HEK293 (cell line): ENCODE data around the gene ALOXE3.

Experiments used
- ATF2 ChIP-seq: fragments of 450-650 bp; formaldehyde crosslinking; IDR thresholded peaks from 2 replicates; pipeline ENCODE4 v1.5.1; 2016; ENCODE audit warnings: missing biosample characterization, missing genetic modification characterization, low read depth
- REST ChIP-seq: fragments of 450-650 bp; formaldehyde crosslinking; IDR thresholded peaks from 2 replicates; pipeline ENCODE4 v1.5.1; 2016; ENCODE audit warnings: missing biosample characterization, missing genetic modification characterization
- ZBTB20 ChIP-seq: fragments of 450-650 bp; formaldehyde crosslinking; IDR thresholded peaks from 2 replicates; pipeline ENCODE4 v1.5.1; 2016; ENCODE audit warnings: missing biosample characterization, missing genetic modification characterization
- ZBTB7A ChIP-seq: fragments of 450-650 bp; formaldehyde crosslinking; IDR thresholded peaks from 2 replicates; pipeline ENCODE4 v1.5.1; 2016; ENCODE audit warnings: low read depth, missing biosample characterization, missing genetic modification characterization
- ZNF121 ChIP-seq: fragments of 450-650 bp; formaldehyde crosslinking; IDR thresholded peaks from 2 replicates; pipeline ENCODE4 v1.5.1; 2016; ENCODE audit warnings: missing biosample characterization, missing genetic modification characterization
- ZNF280D ChIP-seq: fragments of 450-650 bp; formaldehyde crosslinking; IDR thresholded peaks from 2 replicates; pipeline ENCODE4 v1.5.1; 2016; ENCODE audit warnings: missing biosample characterization, missing genetic modification characterization
- TF ChIP-seq, protein P1 (sequence below): fragments of 450-650 bp; formaldehyde crosslinking; IDR thresholded peaks from 2 replicates; pipeline ENCODE4 v1.5.1; 2016; ENCODE audit warnings: missing biosample characterization, missing genetic modification characterization
- TF ChIP-seq, protein P2 (sequence below): fragments of 450-650 bp; formaldehyde crosslinking; IDR thresholded peaks from 2 replicates; pipeline ENCODE4 v1.5.1; 2016; ENCODE audit warnings: missing biosample characterization, missing genetic modification characterization
- TF ChIP-seq, protein P3 (sequence below): fragments of 450-650 bp; formaldehyde crosslinking; IDR thresholded peaks from 2 replicates; pipeline ENCODE4 v1.5.1; 2016; ENCODE audit warnings: missing biosample characterization, missing genetic modification characterization

DNA sequence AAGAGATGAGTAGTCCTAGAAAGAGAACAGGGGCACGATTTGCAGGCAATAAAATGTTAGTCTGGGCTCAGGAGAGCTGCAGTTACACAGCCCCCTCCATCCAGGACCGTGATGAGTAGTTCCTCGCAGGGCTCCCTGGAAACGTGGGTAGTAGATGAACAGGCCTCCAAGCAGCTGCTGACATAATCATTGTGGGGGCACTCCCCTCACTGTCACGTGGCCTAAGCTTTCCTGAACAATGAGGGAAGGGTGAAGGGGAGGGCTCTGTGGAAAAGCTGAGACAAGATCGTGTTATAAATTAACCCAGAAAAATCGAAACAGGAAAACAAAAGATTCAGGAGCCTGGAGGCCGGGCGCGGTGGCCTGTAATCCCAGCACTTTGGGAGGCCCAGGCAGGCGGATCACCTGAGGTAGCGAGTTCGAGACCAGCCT, 35.2 kb upstream of the ALOXE3 start:
- no peak for TF ChIP-seq ATF2
- TF ChIP-seq, protein P1, sequence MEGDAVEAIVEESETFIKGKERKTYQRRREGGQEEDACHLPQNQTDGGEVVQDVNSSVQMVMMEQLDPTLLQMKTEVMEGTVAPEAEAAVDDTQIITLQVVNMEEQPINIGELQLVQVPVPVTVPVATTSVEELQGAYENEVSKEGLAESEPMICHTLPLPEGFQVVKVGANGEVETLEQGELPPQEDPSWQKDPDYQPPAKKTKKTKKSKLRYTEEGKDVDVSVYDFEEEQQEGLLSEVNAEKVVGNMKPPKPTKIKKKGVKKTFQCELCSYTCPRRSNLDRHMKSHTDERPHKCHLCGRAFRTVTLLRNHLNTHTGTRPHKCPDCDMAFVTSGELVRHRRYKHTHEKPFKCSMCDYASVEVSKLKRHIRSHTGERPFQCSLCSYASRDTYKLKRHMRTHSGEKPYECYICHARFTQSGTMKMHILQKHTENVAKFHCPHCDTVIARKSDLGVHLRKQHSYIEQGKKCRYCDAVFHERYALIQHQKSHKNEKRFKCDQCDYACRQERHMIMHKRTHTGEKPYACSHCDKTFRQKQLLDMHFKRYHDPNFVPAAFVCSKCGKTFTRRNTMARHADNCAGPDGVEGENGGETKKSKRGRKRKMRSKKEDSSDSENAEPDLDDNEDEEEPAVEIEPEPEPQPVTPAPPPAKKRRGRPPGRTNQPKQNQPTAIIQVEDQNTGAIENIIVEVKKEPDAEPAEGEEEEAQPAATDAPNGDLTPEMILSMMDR (tag by site-specific recombination): no peak
- TF ChIP-seq ZNF280D (tag by site-specific recombination): no peak
- TF ChIP-seq REST (tag by site-specific recombination): no peak
- TF ChIP-seq ZBTB7A (tag by site-specific recombination): no peak
- TF ChIP-seq, protein P2, sequence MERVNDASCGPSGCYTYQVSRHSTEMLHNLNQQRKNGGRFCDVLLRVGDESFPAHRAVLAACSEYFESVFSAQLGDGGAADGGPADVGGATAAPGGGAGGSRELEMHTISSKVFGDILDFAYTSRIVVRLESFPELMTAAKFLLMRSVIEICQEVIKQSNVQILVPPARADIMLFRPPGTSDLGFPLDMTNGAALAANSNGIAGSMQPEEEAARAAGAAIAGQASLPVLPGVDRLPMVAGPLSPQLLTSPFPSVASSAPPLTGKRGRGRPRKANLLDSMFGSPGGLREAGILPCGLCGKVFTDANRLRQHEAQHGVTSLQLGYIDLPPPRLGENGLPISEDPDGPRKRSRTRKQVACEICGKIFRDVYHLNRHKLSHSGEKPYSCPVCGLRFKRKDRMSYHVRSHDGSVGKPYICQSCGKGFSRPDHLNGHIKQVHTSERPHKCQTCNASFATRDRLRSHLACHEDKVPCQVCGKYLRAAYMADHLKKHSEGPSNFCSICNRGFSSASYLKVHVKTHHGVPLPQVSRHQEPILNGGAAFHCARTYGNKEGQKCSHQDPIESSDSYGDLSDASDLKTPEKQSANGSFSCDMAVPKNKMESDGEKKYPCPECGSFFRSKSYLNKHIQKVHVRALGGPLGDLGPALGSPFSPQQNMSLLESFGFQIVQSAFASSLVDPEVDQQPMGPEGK: peak; percentile 89
- peak; percentile 48; the same call in 1 of the 2 replicates for TF ChIP-seq ZBTB20 (tag by site-specific recombination)
- no peak for TF ChIP-seq ZNF121 (tag by site-specific recombination)
- TF ChIP-seq, protein P3, sequence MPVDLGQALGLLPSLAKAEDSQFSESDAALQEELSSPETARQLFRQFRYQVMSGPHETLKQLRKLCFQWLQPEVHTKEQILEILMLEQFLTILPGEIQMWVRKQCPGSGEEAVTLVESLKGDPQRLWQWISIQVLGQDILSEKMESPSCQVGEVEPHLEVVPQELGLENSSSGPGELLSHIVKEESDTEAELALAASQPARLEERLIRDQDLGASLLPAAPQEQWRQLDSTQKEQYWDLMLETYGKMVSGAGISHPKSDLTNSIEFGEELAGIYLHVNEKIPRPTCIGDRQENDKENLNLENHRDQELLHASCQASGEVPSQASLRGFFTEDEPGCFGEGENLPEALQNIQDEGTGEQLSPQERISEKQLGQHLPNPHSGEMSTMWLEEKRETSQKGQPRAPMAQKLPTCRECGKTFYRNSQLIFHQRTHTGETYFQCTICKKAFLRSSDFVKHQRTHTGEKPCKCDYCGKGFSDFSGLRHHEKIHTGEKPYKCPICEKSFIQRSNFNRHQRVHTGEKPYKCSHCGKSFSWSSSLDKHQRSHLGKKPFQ (tag by site-specific recombination): no peak
